ENCODE data around the gene ACAD8.

The ACAD8 gene

GRCh38 chr11:134224710-134225664 lies 28.4 kb upstream of the ACAD8 start:
- TF ChIP-seq POLR2A (IDR thresholded peaks at IDR 0.05; ENCODE audit: low read depth, low read length), result no peak; the same call in 1 of the 2 replicates
- peak; percentile 3; the same call in 1 of the 2 replicates for TF ChIP-seq TAF1 (IDR thresholded peaks at IDR 0.05; ENCODE audit: low read depth, low read length)
- FAIRE-seq (peak; percentile 61), DNase-seq (ENCODE audit: insufficient read length, low spot score) (no peak)

- DNase-seq (ENCODE audit: insufficient read length, low spot score), result no peak
- no peak for FAIRE-seq
These were observed 26.5 kb upstream of the ACAD8 start for GRCh38 chr11:134226806-134227325.

GRCh38 chr11:134228625-134229024 lies 24.7 kb upstream of the ACAD8 start:
- peak; percentile 90 for FAIRE-seq
- TF ChIP-seq PAX5 (IDR thresholded peaks at IDR 0.05; ENCODE audit: insufficient read depth, low read length, severe bottlenecking), result peak; percentile 83
- no peak for TF ChIP-seq TAF1 (IDR thresholded peaks at IDR 0.05; ENCODE audit: low read depth, low read length)
- peak; percentile 83; the same call in 1 of the 2 replicates for TF ChIP-seq POU2F2 (IDR thresholded peaks at IDR 0.05; ENCODE audit: low read depth, low read length)
- peak; percentile 51 for DNase-seq (ENCODE audit: insufficient read length, low spot score)

More at GRCh38 chr11:134226806-134227325, 26.5 kb upstream of the ACAD8 start:
- TF ChIP-seq PAX5 (IDR thresholded peaks at IDR 0.05; ENCODE audit: insufficient read depth, low read length, severe bottlenecking), result no peak
- no peak for TF ChIP-seq POU2F2 (IDR thresholded peaks at IDR 0.05; ENCODE audit: low read depth, low read length)
- TF ChIP-seq POLR2AphosphoS5 (IDR thresholded peaks at IDR 0.05; ENCODE audit: low read depth, low read length), result no peak

GRCh38 chr11:134229126-134229790 lies 24.1 kb upstream of the ACAD8 start:
- TF ChIP-seq SPI1 (IDR thresholded peaks at IDR 0.05; ENCODE audit: low read depth, low read length) (no peak), POLR2AphosphoS5 (IDR thresholded peaks at IDR 0.05; ENCODE audit: low read depth, low read length) (no peak), PAX5 (IDR thresholded peaks at IDR 0.05; ENCODE audit: insufficient read depth, low read length, severe bottlenecking) (no peak), TAF1 (IDR thresholded peaks at IDR 0.05; ENCODE audit: low read depth, low read length) (no peak), POLR2A (IDR thresholded peaks at IDR 0.05; ENCODE audit: low read depth, low read length) (no peak), POU2F2 (IDR thresholded peaks at IDR 0.05; ENCODE audit: low read depth, low read length) (no peak)
- DNase-seq (ENCODE audit: insufficient read length, low spot score), result no peak
- no peak for FAIRE-seq

GRCh38 chr11:134230339-134230738 lies 23.0 kb upstream of the ACAD8 start:
- no peak for DNase-seq (ENCODE audit: insufficient read length, low spot score)
- FAIRE-seq, result peak; percentile 79
- TF ChIP-seq POLR2AphosphoS5 (IDR thresholded peaks at IDR 0.05; ENCODE audit: low read depth, low read length), result no peak

GRCh38 chr11:134231958-134232659 lies 21.3 kb upstream of the ACAD8 start:
- FAIRE-seq (no peak), DNase-seq (ENCODE audit: insufficient read length, low spot score) (no peak)
- TF ChIP-seq POU2F2 (IDR thresholded peaks at IDR 0.05; ENCODE audit: low read depth, low read length) (no peak), SPI1 (IDR thresholded peaks at IDR 0.05; ENCODE audit: low read depth, low read length) (0 out of 2 replicates have a peak, but pooled peaks have one; percentile 6)

GRCh38 chr11:134233729-134234179 lies 19.6 kb upstream of the ACAD8 start:
- DNase-seq (ENCODE audit: insufficient read length, low spot score), result no peak
- FAIRE-seq, result no peak
- TF ChIP-seq SPI1 (IDR thresholded peaks at IDR 0.05; ENCODE audit: low read depth, low read length) (no peak), POU2F2 (IDR thresholded peaks at IDR 0.05; ENCODE audit: low read depth, low read length) (no peak), POLR2AphosphoS5 (IDR thresholded peaks at IDR 0.05; ENCODE audit: low read depth, low read length) (no peak), POLR2A (IDR thresholded peaks at IDR 0.05; ENCODE audit: low read depth, low read length) (no peak), TAF1 (IDR thresholded peaks at IDR 0.05; ENCODE audit: low read depth, low read length) (no peak), PAX5 (IDR thresholded peaks at IDR 0.05; ENCODE audit: insufficient read depth, low read length, severe bottlenecking) (no peak)

GRCh38 chr11:134235399-134235798 lies 18.0 kb upstream of the ACAD8 start:
- no peak for TF ChIP-seq POLR2A (IDR thresholded peaks at IDR 0.05; ENCODE audit: low read depth, low read length)
- no peak for TF ChIP-seq POU2F2 (IDR thresholded peaks at IDR 0.05; ENCODE audit: low read depth, low read length)
- no peak for TF ChIP-seq PAX5 (IDR thresholded peaks at IDR 0.05; ENCODE audit: insufficient read depth, low read length, severe bottlenecking)
- TF ChIP-seq SPI1 (IDR thresholded peaks at IDR 0.05; ENCODE audit: low read depth, low read length), result no peak
- no peak for TF ChIP-seq POLR2AphosphoS5 (IDR thresholded peaks at IDR 0.05; ENCODE audit: low read depth, low read length)
- no peak for TF ChIP-seq TAF1 (IDR thresholded peaks at IDR 0.05; ENCODE audit: low read depth, low read length)
- FAIRE-seq, result no peak
- no peak for DNase-seq (ENCODE audit: insufficient read length, low spot score)

- TF ChIP-seq POLR2A (IDR thresholded peaks at IDR 0.05; ENCODE audit: low read depth, low read length) (no peak), POU2F2 (IDR thresholded peaks at IDR 0.05; ENCODE audit: low read depth, low read length) (no peak), POLR2AphosphoS5 (IDR thresholded peaks at IDR 0.05; ENCODE audit: low read depth, low read length) (no peak), SPI1 (IDR thresholded peaks at IDR 0.05; ENCODE audit: low read depth, low read length) (no peak), PAX5 (IDR thresholded peaks at IDR 0.05; ENCODE audit: insufficient read depth, low read length, severe bottlenecking) (no peak), TAF1 (IDR thresholded peaks at IDR 0.05; ENCODE audit: low read depth, low read length) (no peak)
- DNase-seq (ENCODE audit: insufficient read length, low spot score) (no peak), FAIRE-seq (no peak)
These were observed 16.4 kb upstream of the ACAD8 start for GRCh38 chr11:134236834-134237556.

Data from GM12891 (cell line).